WTC11 (cell line): ENCODE results near the gene TBCB. TPM values are rescaled to one million over a fixed set of nuclear protein-coding genes. Genes with fewer than 3 reads are reported as not detected.

Experiments
- ATAC-seq: fragments of 200-7000 bp; cut with Tn5 transposase; 2 replicates; pipeline ENCODE4 v1.10.0; 2021; ENCODE audit warnings: mild to moderate bottlenecking, moderate library complexity
- CTCF ChIA-PET: fragments of 300-600 bp; sonication (Branson Sonifier 250); formaldehyde crosslinking; loops from one replicate; lab custom pipeline; 2021; ENCODE audit warnings: antibody characterized with exemption; lab: Charles Lee
- POLR2A ChIA-PET: fragments of 350-600 bp; sonication (Branson Sonifier 250); formaldehyde crosslinking; loops from one replicate; lab custom pipeline; 2021; ENCODE audit warnings: antibody characterized with exemption; lab: Charles Lee
- DNase-seq: peaks from one replicate; pipeline ENCODE4 v3.0.0; 2021; ENCODE audit warnings: low spot score
- H3K27ac Mint-ChIP-seq: 2 replicates; pipeline ENCODE4 v1.8.0; 2021; ENCODE audit warnings: mixed read lengths
- H3K27me3 Mint-ChIP-seq: 2 replicates; pipeline ENCODE4 v1.8.0; 2021; ENCODE audit warnings: low read depth, mild to moderate bottlenecking, moderate library complexity, mixed read lengths
- H3K36me3 Mint-ChIP-seq: 2 replicates; pipeline ENCODE4 v1.8.0; 2021; ENCODE audit warnings: mixed read lengths
- H3K4me1 Mint-ChIP-seq: 2 replicates; pipeline ENCODE4 v1.8.0; 2022; ENCODE audit warnings: mixed read lengths
- H3K4me3 Mint-ChIP-seq: 2 replicates; pipeline ENCODE4 v1.8.0; 2021; ENCODE audit warnings: mild to moderate bottlenecking, moderate library complexity, mixed read lengths
- H3K9me3 Mint-ChIP-seq: 2 replicates; pipeline ENCODE4 v1.8.0; 2021; ENCODE audit warnings: mixed read lengths
- AR ChIP-seq: fragments of 250-450 bp; sonication (Bioruptor Pico); IDR thresholded peaks from 2 replicates; pipeline ENCODE4 v1.9.0; 2021; ENCODE audit warnings: mild to moderate bottlenecking
- E2F4 ChIP-seq: sonication (generic); formaldehyde crosslinking; IDR thresholded peaks from 2 replicates; pipeline ENCODE4 v1.8.1; 2022; ENCODE audit warnings: low read depth, mild to moderate bottlenecking, moderate library complexity, missing genetic modification reagents, borderline replicate concordance
- E2F5 ChIP-seq: sonication (generic); formaldehyde crosslinking; IDR thresholded peaks from 2 replicates; pipeline ENCODE4 v1.8.1; 2022; ENCODE audit warnings: mild to moderate bottlenecking, moderate library complexity, missing genetic modification reagents
- GTF2I ChIP-seq: fragments of 250-450 bp; sonication (Bioruptor Pico); conservative IDR thresholded peaks from 2 replicates; pipeline ENCODE4 v1.4.0; 2021; ENCODE audit warnings: mild to moderate bottlenecking
- MXD4 ChIP-seq: fragments of 250-450 bp; sonication (Bioruptor Pico); IDR thresholded peaks from 2 replicates; pipeline ENCODE4 v1.8.0; 2021; ENCODE audit warnings: mild to moderate bottlenecking, moderate library complexity, borderline replicate concordance
- NFATC4 ChIP-seq: fragments of 250-450 bp; sonication (Bioruptor Pico); IDR thresholded peaks from 2 replicates; pipeline ENCODE4 v1.9.0; 2021; ENCODE audit warnings: mild to moderate bottlenecking
- PRDM15 ChIP-seq: sonication (generic); formaldehyde crosslinking; IDR thresholded peaks from 2 replicates; pipeline ENCODE4 v1.8.0; 2022; ENCODE audit warnings: missing genetic modification reagents
- SMAD4 ChIP-seq: sonication (generic); formaldehyde crosslinking; IDR thresholded peaks from 2 replicates; pipeline ENCODE4 v1.8.0; 2022; ENCODE audit warnings: mild to moderate bottlenecking, missing genetic modification reagents
- SP1 ChIP-seq: sonication (generic); formaldehyde crosslinking; conservative IDR thresholded peaks from 2 replicates; pipeline ENCODE4 v1.8.1; 2022; ENCODE audit warnings: missing genetic modification reagents
- STAT6 ChIP-seq: sonication (generic); formaldehyde crosslinking; conservative IDR thresholded peaks from 2 replicates; pipeline ENCODE4 v1.8.1; 2023; ENCODE audit warnings: mild to moderate bottlenecking, low read depth, missing genetic modification reagents, moderate library complexity
- ZBTB43 ChIP-seq: sonication (generic); formaldehyde crosslinking; IDR thresholded peaks from 2 replicates; pipeline ENCODE4 v1.8.1; 2023; ENCODE audit warnings: mild to moderate bottlenecking, missing genetic modification reagents
- ZNF219 ChIP-seq: sonication (generic); formaldehyde crosslinking; IDR thresholded peaks from 2 replicates; pipeline ENCODE4 v1.8.0; 2023; ENCODE audit warnings: missing genetic modification reagents, mild to moderate bottlenecking, borderline replicate concordance
- ZNF232 ChIP-seq: sonication (generic); formaldehyde crosslinking; IDR thresholded peaks from 2 replicates; pipeline ENCODE4 v1.8.0; 2022; ENCODE audit warnings: mild to moderate bottlenecking, missing genetic modification reagents
- ZNF281 ChIP-seq: sonication (generic); formaldehyde crosslinking; IDR thresholded peaks from 2 replicates; pipeline ENCODE4 v1.8.0; 2023; ENCODE audit warnings: mild to moderate bottlenecking, missing genetic modification reagents
- ZNF317 ChIP-seq: sonication (generic); formaldehyde crosslinking; IDR thresholded peaks from 2 replicates; pipeline ENCODE4 v1.8.1; 2023; ENCODE audit warnings: low read depth, mild to moderate bottlenecking, moderate library complexity, missing genetic modification reagents, borderline replicate concordance
- total RNA-seq: library from RNA; stranded (reverse); gene quantifications from 3 replicates; pipeline ENCODE4 v1.2.3, GENCODE V29; 2021

TBCB gene
- total RNA-seq, 1 experiment from 2014 or later, result 182 TPM

- no peak for TF ChIP-seq NFATC4 (CRISPR knock-in tag)
- TF ChIP-seq SP1 (CRISPR knock-in tag), result no peak
- no peak for TF ChIP-seq ZNF232
- no peak for TF ChIP-seq ZNF317 (CRISPR knock-in tag)
- no peak for TF ChIP-seq GTF2I (CRISPR knock-in tag)
- TF ChIP-seq E2F5 (CRISPR knock-in tag), result no peak
- no peak for TF ChIP-seq STAT6 (CRISPR knock-in tag)
- TF ChIP-seq PRDM15, result no peak
- TF ChIP-seq SMAD4 (CRISPR knock-in tag), result no peak
- TF ChIP-seq ZBTB43 (CRISPR knock-in tag), result no peak
Observed at GRCh38 chr19:36121486-36122124, 6.3 kb downstream of the TBCB start (continued).

- DNase-seq, result no peak
- POLR2A ChIA-PET, result no interaction called here
- H3K4me3 Mint-ChIP-seq, result no peak overlapping the region
- TF ChIP-seq AR (CRISPR knock-in tag) (no peak), ZNF219 (no peak), ZNF281 (CRISPR knock-in tag) (no peak), MXD4 (CRISPR knock-in tag) (no peak), E2F4 (CRISPR knock-in tag) (no peak)
- no peaks in the 10 kb centered on the region for H3K27me3 Mint-ChIP-seq
- CTCF ChIA-PET, result interaction anchor here (1.2 kb wide), 1 partner anchor 65 kb away, joined by 3 read pairs; no protein-coding TSS in a partner anchor
- H3K9me3 Mint-ChIP-seq, result no peaks in the 10 kb centered on the region
- ATAC-seq, result no peak
- H3K27ac Mint-ChIP-seq, result no peak overlapping the region
- peaks cover 1% of the 10 kb centered on the region; the same call in 1 of the 2 replicates for H3K4me1 Mint-ChIP-seq
- peaks cover 27% of the 10 kb centered on the region for H3K36me3 Mint-ChIP-seq
Observed at GRCh38 chr19:36125557-36125956, 10.3 kb downstream of the TBCB start.
